IMR-90 (cell line): Measurements from ENCODE around the gene WHRN. TPM values are rescaled to one million over a fixed set of nuclear protein-coding genes. Genes with fewer than 3 reads are reported as not detected.

Source experiments
- ATAC-seq: fragments of 200-7000 bp; cut with Tn5 transposase; 2 replicates; pipeline ENCODE4 v1.9.1; 2020; ENCODE audit warnings: low read depth, mild to moderate bottlenecking, moderate library complexity
- BruUV-seq: library from RNA; stranded (reverse); fragments of 400-500 nt; replicated peaks from 2 replicates; lab custom pipeline; 2021; lab: Mats Ljungman, UMichigan
- CTCF ChIA-PET: fragments of 300-600 bp; formaldehyde crosslinking; extraction: SDS; loops from one replicate; lab custom pipeline; 2021; ENCODE audit warnings: antibody characterized with exemption; lab: Yijun Ruan, JAX
- POLR2A ChIA-PET: fragments of 300-600 bp; sonication (Branson Sonifier 250); formaldehyde crosslinking; loops from one replicate; lab custom pipeline; 2022; ENCODE audit warnings: antibody characterized with exemption; ENCODE audit not compliant: unreplicated experiment; lab: Charles Lee
- DNase-seq: peaks from one replicate; pipeline ENCODE4 v3.0.0; 2013
- H2AFZ ChIP-seq: replicated peaks from 2 replicates; pipeline ENCODE3; 2013; ENCODE audit warnings: low read length, mild to moderate bottlenecking; ENCODE audit not compliant: poor library complexity
- H2AK5ac ChIP-seq: 2 replicates; pipeline ENCODE4 v1.6.1; 2013; ENCODE audit warnings: low read depth, low read length, inconsistent platforms
- H2AK9ac ChIP-seq: replicated peaks from 2 replicates; pipeline ENCODE3; 2013; ENCODE audit warnings: mild to moderate bottlenecking, low read depth, low read length, moderate library complexity; ENCODE audit not compliant: poor library complexity
- H2BK120ac ChIP-seq: 2 replicates; pipeline ENCODE4 v1.6.1; 2013; ENCODE audit warnings: low read depth, low read length, inconsistent platforms
- H2BK15ac ChIP-seq: 3 replicates; pipeline ENCODE4 v1.6.1; 2013; ENCODE audit warnings: low read depth, low read length, inconsistent platforms
- H2BK20ac ChIP-seq: 2 replicates; pipeline ENCODE4 v1.6.1; 2013; ENCODE audit warnings: low read depth, mild to moderate bottlenecking, inconsistent platforms, low read length, moderate library complexity
- H2BK5ac ChIP-seq: 2 replicates; pipeline ENCODE4 v1.6.1; 2013; ENCODE audit warnings: mild to moderate bottlenecking, low read depth, low read length, inconsistent platforms; ENCODE audit not compliant: poor library complexity, severe bottlenecking
- H3K14ac ChIP-seq: replicated peaks from 2 replicates; pipeline ENCODE4 v1.6.1; 2013; ENCODE audit warnings: low read depth, low read length, inconsistent platforms
- H3K18ac ChIP-seq: 2 replicates; pipeline ENCODE4 v1.6.1; 2013; ENCODE audit warnings: low read depth, low read length, control low read depth
- H3K23ac ChIP-seq: 2 replicates; pipeline ENCODE4 v1.6.1; 2013; ENCODE audit warnings: low read depth, low read length, inconsistent platforms
- H3K27ac ChIP-seq: 2 replicates; pipeline ENCODE4 v1.5.1; 2013; ENCODE audit warnings: mild to moderate bottlenecking, control low read depth, low read length; ENCODE audit not compliant: insufficient read depth
- H3K27me3 ChIP-seq: 2 replicates; pipeline ENCODE4 v1.6.1; 2013; ENCODE audit warnings: low read length; ENCODE audit not compliant: control insufficient read depth, insufficient read depth
- H3K36me3 ChIP-seq: 2 replicates; pipeline ENCODE4 v1.6.1; 2013; ENCODE audit warnings: low read length, mixed read lengths; ENCODE audit not compliant: control insufficient read depth, insufficient read depth
- H3K4ac ChIP-seq: 2 replicates; pipeline ENCODE4 v1.6.1; 2013; ENCODE audit warnings: low read depth, low read length, inconsistent platforms
- H3K4me1 ChIP-seq: 2 replicates; pipeline ENCODE4 v1.6.1; 2013; ENCODE audit warnings: low read length, mixed read lengths; ENCODE audit not compliant: control insufficient read depth, insufficient read depth
- H3K4me2 ChIP-seq: 2 replicates; pipeline ENCODE4 v1.6.1; 2013; ENCODE audit warnings: low read depth, mild to moderate bottlenecking, control low read depth, low read length, moderate library complexity
- H3K4me3 ChIP-seq: 2 replicates; pipeline ENCODE4 v1.5.1; 2013; ENCODE audit warnings: low read depth, mild to moderate bottlenecking, control low read depth, low read length, moderate library complexity; ENCODE audit not compliant: insufficient read depth
- H3K56ac ChIP-seq: 2 replicates; pipeline ENCODE4 v1.6.1; 2013; ENCODE audit warnings: low read length, inconsistent platforms; ENCODE audit not compliant: insufficient read depth; ENCODE audit errors: extremely low read depth
- H3K79me1 ChIP-seq, 2 experiments: 2 replicates each; pipeline ENCODE4 v1.6.1; 2013; ENCODE audit warnings: low read length in 2 of 2, inconsistent platforms in 1 of 2, low read depth in 1 of 2
- H3K9ac ChIP-seq: 2 replicates; pipeline ENCODE4 v1.6.1; 2013; ENCODE audit warnings: low read depth, low read length, control low read depth
- H3K9me1 ChIP-seq: 2 replicates; pipeline ENCODE4 v1.6.1; 2013; ENCODE audit warnings: low read length, inconsistent platforms; ENCODE audit not compliant: insufficient read depth
- H3K9me3 ChIP-seq: 2 replicates; pipeline ENCODE4 v1.6.1; 2013; ENCODE audit warnings: low read length; ENCODE audit not compliant: control insufficient read depth, insufficient read depth
- H4K20me1 ChIP-seq: 2 replicates; pipeline ENCODE4 v1.6.1; 2013; ENCODE audit warnings: low read length, inconsistent platforms; ENCODE audit not compliant: insufficient read depth
- H4K5ac ChIP-seq: 2 replicates; pipeline ENCODE4 v1.6.1; 2013; ENCODE audit warnings: mild to moderate bottlenecking, low read depth, low read length, control low read depth
- H4K8ac ChIP-seq, 2 experiments: 2 replicates each; pipeline ENCODE4 v1.6.1; 2013; ENCODE audit warnings: low read depth in 2 of 2, low read length in 2 of 2, control low read depth in 1 of 2, inconsistent platforms in 1 of 2
- H4K91ac ChIP-seq: 2 replicates; pipeline ENCODE4 v1.6.1; 2013; ENCODE audit warnings: low read depth, low read length, inconsistent platforms; ENCODE audit not compliant: insufficient read depth
- CEBPB ChIP-seq: IDR thresholded peaks from 2 replicates; pipeline ENCODE4 v1.6.1; 2012; ENCODE audit warnings: low read depth, low read length, improper control_type of control experiment
- CTCF ChIP-seq: conservative IDR thresholded peaks from 2 replicates; pipeline ENCODE4 v1.5.1; 2012; ENCODE audit warnings: mild to moderate bottlenecking, low read depth, low read length, improper control_type of control experiment
- FOS ChIP-seq: fragments of 150-350 bp; IDR thresholded peaks from 2 replicates; pipeline ENCODE4 v1.6.1; 2016; ENCODE audit warnings: low read depth, low read length
- MAFK ChIP-seq: IDR thresholded peaks from 2 replicates; pipeline ENCODE4 v1.6.1; 2012; ENCODE audit warnings: low read depth, low read length, improper control_type of control experiment
- MAZ ChIP-seq: IDR thresholded peaks from 2 replicates; pipeline ENCODE4 v1.6.1; 2012; ENCODE audit warnings: low read depth, mild to moderate bottlenecking, low read length, improper control_type of control experiment, moderate library complexity, borderline replicate concordance
- MXI1 ChIP-seq: IDR thresholded peaks from 2 replicates; pipeline ENCODE4 v1.6.1; 2012; ENCODE audit warnings: low read depth, mild to moderate bottlenecking, low read length, moderate library complexity, borderline replicate concordance
- NFE2L2 ChIP-seq: fragments of 150-350 bp; IDR thresholded peaks from 2 replicates; pipeline ENCODE4 v1.6.1; 2016; ENCODE audit warnings: low read depth, mild to moderate bottlenecking, low read length
- POLR2A ChIP-seq: IDR thresholded peaks from 2 replicates; pipeline ENCODE4 v1.6.1; 2012; ENCODE audit warnings: mild to moderate bottlenecking, low read depth, low read length
- RAD21 ChIP-seq: IDR thresholded peaks from 2 replicates; pipeline ENCODE4 v1.6.1; 2012; ENCODE audit warnings: low read length, improper control_type of control experiment
- RCOR1 ChIP-seq: IDR thresholded peaks from 2 replicates; pipeline ENCODE4 v1.6.1; 2012; ENCODE audit warnings: mild to moderate bottlenecking, low read length, improper control_type of control experiment; ENCODE audit not compliant: insufficient replicate concordance
- SMC3 ChIP-seq: fragments of 150-350 bp; IDR thresholded peaks from 2 replicates; pipeline ENCODE4 v1.6.1; 2016; ENCODE audit warnings: low read depth, mild to moderate bottlenecking, antibody characterized with exemption, low read length, moderate library complexity
- WGBS, 2 experiments: methylation state at CpG; one replicate each; pipeline versions ENCODE4 v1.1.5 to v1.1.7; 2013; ENCODE audit warnings: missing lambda C conversion rate in 2 of 2; ENCODE audit not compliant: insufficient read length in 1 of 2; ENCODE audit errors: extremely low coverage in 2 of 2; 5-methylcytosine and 5-hydroxymethylcytosine counted together
- dilution Hi-C: fragments of 300-500 bp; cut with HindIII; formaldehyde crosslinking; loops from one replicate; pipeline ENCODE4 v1.14.3; 2018; ENCODE audit warnings: low sequenced_read_pairs; ENCODE audit not compliant: unreplicated experiment
- in situ Hi-C: fragments of 300-500 bp; cut with MboI; formaldehyde crosslinking; loops from 3 replicates; pipeline ENCODE4 v1.14.3; 2019; ENCODE audit warnings: low sequenced_read_pairs, inconsistent platforms, mixed read lengths
- intact Hi-C: fragments of 100-400 bp; cut with micrococcal nuclease; formaldehyde crosslinking; loops from 2 replicates; pipeline ENCODE4 v1.10.0; 2022
- polyA plus RNA-seq, 3 experiments: library from polyadenylated mRNA; depleted of rRNA; stranded (reverse); fragments of >200 nt; gene quantifications; 2 replicates each; pipeline ENCODE4 v1.2.3, GENCODE V29; 2012; ENCODE audit warnings: low replicate concordance in 1 of 3
- total RNA-seq: library from RNA; depleted of rRNA; stranded (reverse); fragments of >200 nt; gene quantifications from 2 replicates; pipeline ENCODE4 v1.2.3, GENCODE V29; 2012
- TF ChIP-seq, protein P1 (sequence below): fragments of 150-350 bp; IDR thresholded peaks from 2 replicates; pipeline ENCODE4 v1.6.1; 2016; ENCODE audit warnings: low read depth, mild to moderate bottlenecking, low read length, moderate library complexity, borderline replicate concordance

WHRN gene
- total and polyA plus RNA-seq, 2 of the 4 experiments (the other 2 are of a cell fraction) = 0.18 to 2.6 TPM

GRCh38 chr9:114405294-114406034 is 99.8 kb downstream of the WHRN start:
- H2BK15ac ChIP-seq = no peak overlapping the region
- DNase-seq (peak; percentile 78), ATAC-seq (peak; percentile 99)
- intact Hi-C loops (loop anchor here (1.0 to 10.0 kb wide), 5 partner anchors 182 to 610 kb away; partner anchors contain the start of gene ATP6V1G1), dilution Hi-C loops (no loop called here), in situ Hi-C loops (loop anchor here (5.0 to 10.0 kb wide), 3 partner anchors 242 to 499 kb away; no protein-coding TSS in a partner anchor)
- no peak overlapping the region for H3K23ac ChIP-seq
- no peak overlapping the region for H4K5ac ChIP-seq
- POLR2A ChIA-PET = no interaction called here
- H3K4me3 ChIP-seq = no peak overlapping the region
- no peak overlapping the region for H3K9ac ChIP-seq
- no peak overlapping the region for H4K91ac ChIP-seq
- H4K8ac ChIP-seq = 0 out of 4 replicates have a peak overlapping the region, but pooled peaks of 1 of the 2 experiments have one; percentile 50
- BruUV-seq = no TSS peak
- no peak overlapping the region for H3K14ac ChIP-seq
- WGBS, 2 experiments = 9% methylated on average over 6 of the region's 15 CpGs; no CpG with 5 or more reads in 1 of the 2 experiments
- H3K27ac ChIP-seq = no peak overlapping the region
- peak overlapping the region; percentile 69 for H2AFZ ChIP-seq
- no peaks in the 10 kb centered on the region for H3K79me1 ChIP-seq
- no peak overlapping the region for H2BK20ac ChIP-seq
- H2AK5ac ChIP-seq = peak overlapping the region; percentile 51; the same call in 1 of the 2 replicates
- peaks cover 5% of the 10 kb centered on the region; the same call in 1 of the 2 replicates for H3K27me3 ChIP-seq
- CTCF ChIA-PET = interaction anchor here (0.5 to 2.2 kb wide), 14 partner anchors 9 to 606 kb away, joined by 3 to 24 read pairs (median 4); no protein-coding TSS in a partner anchor
- no peak overlapping the region for H2BK120ac ChIP-seq
- no peak overlapping the region for H3K56ac ChIP-seq
- H3K9me3 ChIP-seq = no peaks in the 10 kb centered on the region
- H3K9me1 ChIP-seq = no peaks in the 10 kb centered on the region
- H3K4me1 ChIP-seq = no peaks in the 10 kb centered on the region
- no peak overlapping the region for H3K18ac ChIP-seq
- no peak overlapping the region for H3K4me2 ChIP-seq
- H4K20me1 ChIP-seq = 0 out of 2 replicates have a peak, but pooled peaks cover 4% of the 10 kb centered on the region
- H3K4ac ChIP-seq = no peak overlapping the region
- H2AK9ac ChIP-seq = no peak overlapping the region
- H2BK5ac ChIP-seq = no peak overlapping the region
- TF ChIP-seq MAFK (no peak), POLR2A (no peak), MXI1 (no peak), CTCF (peak; percentile 93), MAZ (0 out of 2 replicates have a peak, but pooled peaks have one; percentile 34), RAD21 (peak; percentile 95), CEBPB (no peak), SMC3 (peak; percentile 84), FOS (no peak), RCOR1 (no peak), NFE2L2 (no peak)
- TF ChIP-seq, protein P1, sequence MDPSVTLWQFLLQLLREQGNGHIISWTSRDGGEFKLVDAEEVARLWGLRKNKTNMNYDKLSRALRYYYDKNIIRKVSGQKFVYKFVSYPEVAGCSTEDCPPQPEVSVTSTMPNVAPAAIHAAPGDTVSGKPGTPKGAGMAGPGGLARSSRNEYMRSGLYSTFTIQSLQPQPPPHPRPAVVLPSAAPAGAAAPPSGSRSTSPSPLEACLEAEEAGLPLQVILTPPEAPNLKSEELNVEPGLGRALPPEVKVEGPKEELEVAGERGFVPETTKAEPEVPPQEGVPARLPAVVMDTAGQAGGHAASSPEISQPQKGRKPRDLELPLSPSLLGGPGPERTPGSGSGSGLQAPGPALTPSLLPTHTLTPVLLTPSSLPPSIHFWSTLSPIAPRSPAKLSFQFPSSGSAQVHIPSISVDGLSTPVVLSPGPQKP = no peak
- no peaks in the 10 kb centered on the region for H3K36me3 ChIP-seq
